ENCODE data around the gene CAPN12. TPM values are rescaled to one million over a fixed set of nuclear protein-coding genes. Genes with fewer than 3 reads are reported as not detected.

CAPN12 gene
- total and polyA plus RNA-seq, 2 experiments from 2014 or later = 1.3 to 10.9 TPM

DNA sequence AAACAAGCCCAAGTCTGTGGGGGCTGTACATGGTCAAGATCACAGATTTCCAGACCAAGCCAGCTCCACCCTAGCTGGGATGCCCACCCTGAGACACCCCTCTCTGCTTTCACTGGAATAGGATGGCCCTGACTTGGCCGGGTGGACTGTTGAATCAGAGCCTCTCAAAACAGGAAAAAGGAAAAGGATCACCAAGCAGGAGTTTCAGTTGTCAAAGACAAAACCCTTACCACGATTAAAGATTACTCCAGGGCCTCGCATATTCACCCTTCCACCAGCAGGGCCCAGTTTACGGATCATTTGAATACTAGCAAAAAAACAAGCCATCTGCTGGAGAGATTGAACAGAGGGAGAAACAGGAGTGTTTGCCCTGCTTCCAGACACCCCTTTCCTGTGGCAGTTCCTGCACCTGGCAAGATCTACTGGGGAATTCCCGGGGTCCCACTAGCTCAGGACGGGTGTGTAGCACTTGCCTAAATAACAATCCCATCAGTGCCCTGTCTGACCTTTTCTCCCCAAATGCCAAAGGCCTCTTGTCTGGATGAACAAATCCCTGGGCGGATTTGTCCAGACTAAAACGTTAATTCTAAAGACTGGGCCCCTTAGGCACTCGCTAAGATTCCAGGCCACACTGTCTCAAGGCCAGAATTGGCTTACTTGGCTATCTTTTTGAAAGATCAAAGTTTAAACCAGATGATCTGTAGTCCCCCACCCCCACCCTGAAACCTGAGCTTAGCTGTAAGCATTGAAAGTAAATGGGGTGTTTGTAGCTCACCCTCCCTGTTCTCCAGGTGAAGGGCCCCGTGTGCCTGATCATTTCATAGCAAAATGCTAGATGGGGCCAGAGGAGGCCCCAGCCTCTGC is 58.4 kb downstream of the CAPN12 start:
- H3K4me1 ChIP-seq (ENCODE audit: low read depth) = peaks cover 43% of the 10 kb centered on the region
- H3K36me3 ChIP-seq = no peaks in the 10 kb centered on the region
- H3K9me3 ChIP-seq (ENCODE audit: low read depth) = no peaks in the 10 kb centered on the region
- DNase-seq (ENCODE audit: low read depth in 1 of 2, low spot score in 1 of 2) = peak; percentile 52 to 81
- peak overlapping the region; percentile 96 for H3K27ac ChIP-seq
- H3K4me3 ChIP-seq = no peak overlapping the region
- no peaks in the 10 kb centered on the region for H3K27me3 ChIP-seq
- TF ChIP-seq CTCF (IDR thresholded peaks at IDR 0.05; ENCODE audit: low read depth, low read length) = peak; percentile 71

DNA sequence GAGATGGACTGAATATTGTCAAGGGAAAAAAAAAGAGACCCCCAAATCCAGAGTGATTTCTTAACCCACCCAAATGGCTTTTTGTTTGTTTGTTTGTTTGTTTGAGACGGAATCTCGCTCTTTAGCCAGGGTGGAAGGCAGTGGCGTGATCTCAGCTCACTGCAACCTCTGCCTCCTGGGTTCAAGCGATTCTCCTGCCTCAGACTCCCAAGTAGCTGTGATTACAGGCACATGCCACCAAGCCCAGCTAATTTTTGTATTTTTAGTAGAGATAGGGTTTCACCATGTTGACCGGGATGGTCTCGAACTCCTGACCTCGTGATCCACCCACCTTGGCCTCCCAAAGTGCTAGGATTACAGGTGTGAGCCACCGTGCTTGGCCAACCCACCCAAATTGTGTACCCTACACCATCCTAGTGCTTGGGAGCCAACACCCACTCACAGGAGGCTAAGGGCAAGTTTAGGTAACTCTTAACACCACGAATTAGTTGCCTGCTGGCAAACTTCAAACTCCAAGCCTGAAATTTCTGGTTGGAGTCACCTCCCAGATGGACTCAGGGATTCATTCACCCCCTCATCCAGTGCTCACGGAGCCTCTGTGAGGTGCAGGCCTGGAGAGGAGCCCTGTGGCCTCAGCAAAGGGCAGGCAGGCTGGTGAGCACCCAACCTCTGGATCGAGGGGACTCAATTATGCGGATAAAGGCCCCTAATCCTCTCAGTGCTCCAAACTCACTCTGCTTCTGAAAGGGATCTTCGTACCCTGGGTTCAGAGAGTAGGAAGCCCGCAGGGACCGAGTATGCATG is 59.2 kb downstream of the CAPN12 start:
- Histone ChIP-seq H3K36me3 (no peaks in the 10 kb centered on the region), H3K27me3 (no peaks in the 10 kb centered on the region), H3K27ac (peak overlapping the region; percentile 96), H3K4me1 (ENCODE audit: low read depth) (peaks cover 43% of the 10 kb centered on the region), H3K9me3 (ENCODE audit: low read depth) (no peaks in the 10 kb centered on the region), H3K4me3 (no peak overlapping the region)
- TF ChIP-seq CTCF (IDR thresholded peaks at IDR 0.05; ENCODE audit: low read depth, low read length) = no peak
- DNase-seq (ENCODE audit: low read depth in 1 of 2, low spot score in 1 of 2) = no peak

DNA sequence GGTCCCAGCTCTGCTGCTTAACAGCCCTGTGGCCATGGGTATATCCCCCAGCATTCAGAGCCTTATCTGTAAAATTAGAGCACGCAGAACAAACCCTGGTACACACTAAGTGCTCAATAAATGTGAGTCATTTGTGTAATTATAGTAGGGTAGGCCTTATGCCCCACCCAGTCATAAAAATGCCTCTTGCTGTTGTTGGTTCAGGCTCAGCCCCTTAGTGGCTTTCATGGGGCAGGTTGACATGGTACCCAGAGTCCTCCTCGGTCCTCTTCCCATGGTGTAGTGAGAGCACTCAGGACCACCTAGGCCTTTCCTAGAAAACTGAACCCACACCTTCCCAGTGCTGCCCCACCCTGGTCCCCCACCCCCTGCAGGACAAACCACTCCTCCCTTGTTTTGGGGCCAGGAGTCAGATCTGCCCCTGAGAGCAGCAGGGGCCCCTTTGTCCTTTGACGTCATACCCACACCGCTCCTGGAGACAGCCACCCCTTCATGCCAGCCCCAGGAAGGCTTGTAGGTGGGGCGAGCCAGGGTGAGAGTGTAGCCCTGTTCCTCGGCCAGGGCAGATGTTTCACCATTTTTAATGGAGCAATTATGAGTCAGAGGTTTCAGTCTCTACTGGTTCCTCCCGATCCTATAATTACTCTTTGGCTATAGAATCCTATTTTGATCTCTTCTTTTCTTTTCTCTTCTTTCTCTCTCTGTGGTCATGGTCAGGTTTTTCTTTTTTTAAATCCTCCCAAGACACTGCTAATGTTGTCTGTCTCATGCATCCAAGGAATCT is 60.0 kb downstream of the CAPN12 start:
- H3K4me1 ChIP-seq (ENCODE audit: low read depth) = peaks cover 43% of the 10 kb centered on the region
- peak overlapping the region; percentile 96 for H3K27ac ChIP-seq
- TF ChIP-seq CTCF (IDR thresholded peaks at IDR 0.05; ENCODE audit: low read depth, low read length) = no peak
- peak in 1 of 2 donors; percentile 94 for DNase-seq (ENCODE audit: low read depth in 1 of 2, low spot score in 1 of 2)
- no peak overlapping the region for H3K4me3 ChIP-seq
- H3K27me3 ChIP-seq = no peaks in the 10 kb centered on the region
- H3K9me3 ChIP-seq (ENCODE audit: low read depth) = no peaks in the 10 kb centered on the region
- H3K36me3 ChIP-seq = no peaks in the 10 kb centered on the region

GRCh38 chr19:38683393-38684077 is 60.7 kb downstream of the CAPN12 start:
- Histone ChIP-seq H3K4me1 (ENCODE audit: low read depth) (peaks cover 43% of the 10 kb centered on the region), H3K4me3 (no peak overlapping the region), H3K36me3 (no peaks in the 10 kb centered on the region), H3K9me3 (ENCODE audit: low read depth) (no peaks in the 10 kb centered on the region), H3K27me3 (no peaks in the 10 kb centered on the region), H3K27ac (peak overlapping the region; percentile 96)
- TF ChIP-seq CTCF (IDR thresholded peaks at IDR 0.05; ENCODE audit: low read depth, low read length) = no peak
- peak; percentile 56 to 92 for DNase-seq (ENCODE audit: low read depth in 1 of 2, low spot score in 1 of 2)
